Hepatocyte (in vitro differentiated cells): ENCODE results near the gene PRIMA1. TPM values are rescaled to one million over a fixed set of nuclear protein-coding genes. Genes with fewer than 3 reads are reported as not detected.
A peak's percentile ranks its signal among the peaks of the same experiment; 100 is the strongest.

Experiments used
- DNase-seq: peaks from one replicate; pipeline ENCODE4 v3.0.0-alpha.2; 2016; ENCODE audit warnings: low spot score
- H2AFZ ChIP-seq: fragments of 200-600 bp; sonication (generic); 2 replicates; pipeline ENCODE4 v1.6.0; 2016; ENCODE audit warnings: antibody characterized with exemption, mild to moderate bottlenecking
- H3K27ac ChIP-seq: fragments of 200-600 bp; sonication (generic); 2 replicates; pipeline ENCODE4 v1.5.1; 2016; ENCODE audit warnings: mild to moderate bottlenecking
- H3K27me3 ChIP-seq: fragments of 200-600 bp; sonication (generic); 2 replicates; pipeline ENCODE4 v1.6.1; 2016
- H3K36me3 ChIP-seq: fragments of 200-600 bp; sonication (generic); replicated peaks from 2 replicates; pipeline ENCODE4 v1.5.1; 2016; ENCODE audit warnings: low read depth; ENCODE audit not compliant: insufficient read depth
- H3K4me1 ChIP-seq: fragments of 200-600 bp; sonication (generic); 2 replicates; pipeline ENCODE4 v1.5.1; 2016; ENCODE audit warnings: mild to moderate bottlenecking, moderate library complexity; ENCODE audit not compliant: insufficient read depth
- H3K4me2 ChIP-seq: fragments of 200-600 bp; sonication (generic); 2 replicates; pipeline ENCODE4 v1.6.0; 2016
- H3K4me3 ChIP-seq: fragments of 200-600 bp; sonication (generic); 2 replicates; pipeline ENCODE4 v1.5.1; 2016; ENCODE audit warnings: mild to moderate bottlenecking
- H3K79me2 ChIP-seq: fragments of 200-600 bp; sonication (generic); 2 replicates; pipeline ENCODE4 v1.6.0; 2017; ENCODE audit warnings: mild to moderate bottlenecking
- H3K9me2 ChIP-seq: fragments of 200-600 bp; sonication (generic); replicated peaks from 2 replicates; pipeline ENCODE4 v1.6.0; 2017; ENCODE audit warnings: mild to moderate bottlenecking; ENCODE audit not compliant: insufficient read depth
- H3K9me3 ChIP-seq: fragments of 200-600 bp; sonication (generic); 2 replicates; pipeline ENCODE4 v1.5.1; 2016; ENCODE audit warnings: low read depth, mild to moderate bottlenecking
- H4K20me1 ChIP-seq: fragments of 200-600 bp; sonication (generic); 2 replicates; pipeline ENCODE4 v1.6.0; 2016; ENCODE audit warnings: mild to moderate bottlenecking; ENCODE audit not compliant: insufficient read depth, poor library complexity, severe bottlenecking
- CTCF ChIP-seq: fragments of 200-600 bp; sonication (generic); IDR thresholded peaks from 2 replicates; pipeline ENCODE4 v1.5.1; 2016; ENCODE audit warnings: antibody characterized with exemption, mild to moderate bottlenecking; ENCODE audit not compliant: poor library complexity
- EZH2 ChIP-seq: fragments of 200-600 bp; sonication (generic); IDR thresholded peaks from 2 replicates; pipeline ENCODE4 v1.6.1; 2016; ENCODE audit warnings: antibody characterized with exemption, mild to moderate bottlenecking, borderline replicate concordance
- EZH2phosphoT487 ChIP-seq: fragments of 200-600 bp; sonication (generic); IDR thresholded peaks from one replicate; pipeline ENCODE4 v1.6.1; 2018; ENCODE audit warnings: antibody characterized with exemption, mild to moderate bottlenecking, low read depth, moderate library complexity; ENCODE audit not compliant: unreplicated experiment, severe bottlenecking
- WGBS: methylation state at CpG from one replicate; pipeline ENCODE4 v1.1.6; 2016; ENCODE audit warnings: low lambda C conversion rate; ENCODE audit errors: missing lambda C conversion rate; 5-methylcytosine and 5-hydroxymethylcytosine counted together
- polyA plus RNA-seq: library from polyadenylated mRNA; unstranded; fragments of >200 nt; fragmentation: Nextera tagmentation; extraction: Ambion mirVana; gene quantifications from 2 replicates; pipeline ENCODE4 v1.2.1, GENCODE V29; 2016
- total RNA-seq: library from RNA; depleted of rRNA; stranded (reverse); fragments of >200 nt; gene quantifications from 2 replicates; pipeline ENCODE4 v1.2.3, GENCODE V29; 2014

Gene PRIMA1
- total and polyA plus RNA-seq, 2 experiments from 2014 or later = 1.5 to 1.9 TPM

GRCh38 chr14:93824518-93825234, 36.4 kb upstream of the PRIMA1 start:
- no peaks in the 10 kb centered on the region for H3K27me3 ChIP-seq
- H3K4me1 ChIP-seq = no peaks in the 10 kb centered on the region
- H3K79me2 ChIP-seq = no peaks in the 10 kb centered on the region
- no peaks in the 10 kb centered on the region for H3K9me3 ChIP-seq
- no peak overlapping the region for H2AFZ ChIP-seq
- H4K20me1 ChIP-seq = no peaks in the 10 kb centered on the region
- 92% methylated on average over 29 of the region's 33 CpGs for WGBS
- no peaks in the 10 kb centered on the region for H3K9me2 ChIP-seq
- H3K4me2 ChIP-seq = no peak overlapping the region
- H3K27ac ChIP-seq = no peak overlapping the region
- no peaks in the 10 kb centered on the region for H3K36me3 ChIP-seq
- peak; percentile 23 for DNase-seq
- H3K4me3 ChIP-seq = no peak overlapping the region
- no peak for TF ChIP-seq EZH2phosphoT487
- TF ChIP-seq EZH2 = no peak
- peak; percentile 8 for TF ChIP-seq CTCF

- no peaks in the 10 kb centered on the region for H3K9me3 ChIP-seq
- H4K20me1 ChIP-seq = no peaks in the 10 kb centered on the region
- no peaks in the 10 kb centered on the region for H3K4me1 ChIP-seq
- no peak for DNase-seq
- H3K36me3 ChIP-seq = no peaks in the 10 kb centered on the region
- H3K27me3 ChIP-seq = no peaks in the 10 kb centered on the region
- no peak overlapping the region for H2AFZ ChIP-seq
- no peak overlapping the region for H3K4me3 ChIP-seq
- WGBS = 84% methylated on average over 5 of the region's 9 CpGs
- H3K4me2 ChIP-seq = no peak overlapping the region
- H3K9me2 ChIP-seq = no peaks in the 10 kb centered on the region
- no peaks in the 10 kb centered on the region for H3K79me2 ChIP-seq
- H3K27ac ChIP-seq = no peak overlapping the region
- TF ChIP-seq EZH2 (no peak), EZH2phosphoT487 (no peak), CTCF (no peak)
These were observed 35.8 kb upstream of the PRIMA1 start for GRCh38 chr14:93824076-93824475.

- Histone ChIP-seq H3K27me3 (no peaks in the 10 kb centered on the region), H2AFZ (no peak overlapping the region), H3K79me2 (no peaks in the 10 kb centered on the region), H3K9me2 (no peaks in the 10 kb centered on the region), H3K4me3 (no peak overlapping the region), H3K4me1 (no peaks in the 10 kb centered on the region), H3K9me3 (no peaks in the 10 kb centered on the region), H3K4me2 (no peak overlapping the region), H3K27ac (no peak overlapping the region), H3K36me3 (no peaks in the 10 kb centered on the region), H4K20me1 (no peaks in the 10 kb centered on the region)
- TF ChIP-seq CTCF (no peak), EZH2phosphoT487 (no peak), EZH2 (no peak)
- WGBS = 90% methylated on average over 6 of the region's 6 CpGs
- DNase-seq = no peak
These were observed 32.8 kb upstream of the PRIMA1 start for GRCh38 chr14:93821051-93821450.
